Measurements from ENCODE around the gene TENT5A.

Gene TENT5A

DNA sequence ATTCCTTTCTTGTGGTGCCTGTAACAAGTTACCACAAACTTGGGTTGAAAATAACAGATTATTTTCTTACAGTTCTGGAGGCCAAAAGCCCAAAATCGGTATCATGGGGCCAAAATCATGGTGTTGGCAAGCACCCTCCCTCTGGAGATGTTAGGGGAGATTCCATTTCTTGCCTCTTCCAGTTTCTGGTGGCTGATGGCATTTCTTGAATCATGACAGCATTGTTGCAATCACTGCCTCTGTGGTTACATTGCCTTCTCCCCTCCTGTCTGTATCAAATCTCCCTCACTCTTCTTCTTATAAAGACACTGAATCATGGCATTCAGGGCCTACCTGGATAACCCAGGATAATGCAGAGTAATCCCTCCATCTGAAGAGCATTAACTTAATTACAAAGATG, 17.9 kb upstream of the TENT5A start:
- no peak for DNase-seq

DNA sequence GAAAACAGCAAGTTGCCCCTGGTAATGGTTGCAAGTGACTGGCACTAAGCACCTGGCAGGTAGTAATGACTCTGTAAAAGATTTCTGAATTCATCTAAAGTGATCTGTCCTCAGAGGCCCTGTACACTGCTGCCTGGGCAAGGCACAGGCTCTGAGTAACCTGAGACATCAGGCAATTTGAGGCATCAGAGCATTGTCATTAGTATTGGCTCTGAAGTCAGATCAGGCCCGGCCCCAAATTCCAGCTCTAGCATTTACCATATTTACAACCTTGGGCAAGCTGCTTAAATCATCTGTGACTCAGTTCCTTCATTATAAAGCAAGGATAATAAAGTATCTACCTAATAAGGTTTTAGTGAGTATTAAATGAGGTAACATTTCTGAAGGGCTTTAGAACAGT, 17.3 kb upstream of the TENT5A start:
- DNase-seq = no peak

DNA sequence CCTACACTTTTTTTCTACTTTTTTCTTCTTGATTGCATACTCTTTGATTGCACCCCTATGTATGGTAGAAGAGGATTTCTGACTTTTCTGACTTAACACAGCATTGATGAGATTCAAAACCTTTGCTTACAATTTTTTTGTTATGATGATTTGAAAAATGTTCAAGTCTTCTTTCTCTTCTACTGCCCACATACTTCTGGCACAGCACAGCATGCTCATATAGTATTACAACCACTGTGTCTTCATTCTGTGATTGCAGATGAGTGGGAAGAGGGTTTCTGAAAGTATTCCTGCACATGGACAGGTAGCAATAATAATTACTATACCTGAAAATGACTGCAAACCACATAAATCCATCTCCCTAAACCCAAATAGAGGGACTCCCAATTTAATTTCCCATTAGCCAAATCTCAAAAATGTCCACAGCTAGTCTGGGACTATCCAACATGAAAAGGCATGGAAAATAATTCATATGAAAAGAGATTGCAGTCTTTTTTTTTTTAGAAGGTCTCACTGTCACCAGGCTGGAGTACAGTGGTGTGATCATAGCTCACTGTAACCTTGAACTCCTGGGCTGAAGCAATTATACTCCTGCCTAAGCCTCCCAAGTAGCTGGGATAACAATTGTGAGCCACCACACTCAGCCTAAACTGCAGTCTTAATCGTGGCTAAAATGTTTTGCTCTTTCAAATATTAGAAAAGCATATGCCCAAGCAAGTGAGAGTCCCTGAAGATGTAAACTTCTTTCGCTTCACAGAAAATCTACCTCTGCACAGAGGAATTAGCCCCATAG, 15.9 kb upstream of the TENT5A start:
- DNase-seq = no peak

DNA sequence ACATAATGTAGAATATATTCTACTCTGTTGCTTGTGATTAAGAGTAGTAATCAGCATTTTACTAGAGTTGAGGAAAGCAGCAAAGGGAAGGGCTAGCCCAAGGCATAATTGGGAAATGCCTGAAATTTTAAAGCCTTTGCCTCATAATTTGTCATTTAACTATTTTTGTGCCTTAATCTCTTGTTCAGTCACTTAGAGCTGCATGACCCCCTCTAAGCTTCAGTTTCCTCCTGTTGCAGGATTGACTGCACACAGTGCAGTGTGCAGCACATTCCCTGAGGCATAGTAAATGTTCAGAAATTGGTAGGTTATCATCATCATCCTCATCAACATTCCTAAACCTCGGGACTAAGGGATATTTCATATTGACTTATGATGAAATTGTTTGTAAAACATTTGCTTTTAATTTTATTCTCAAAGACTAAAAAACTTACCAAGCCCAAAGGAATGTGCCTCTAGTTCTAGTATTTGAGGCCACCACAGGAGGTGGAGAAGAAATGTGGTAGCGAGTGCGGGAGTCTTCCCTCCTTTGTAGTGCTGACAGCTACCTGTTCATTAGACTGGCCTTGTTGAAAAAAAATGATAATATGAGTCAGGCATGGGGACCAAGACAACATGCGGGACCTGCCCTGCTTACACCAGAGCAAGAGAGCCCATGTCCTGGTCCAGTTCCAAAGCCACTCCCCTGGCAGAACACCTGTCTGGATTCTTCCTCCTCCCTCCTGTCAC, 14.8 kb upstream of the TENT5A start:
- no peak for DNase-seq

DNA sequence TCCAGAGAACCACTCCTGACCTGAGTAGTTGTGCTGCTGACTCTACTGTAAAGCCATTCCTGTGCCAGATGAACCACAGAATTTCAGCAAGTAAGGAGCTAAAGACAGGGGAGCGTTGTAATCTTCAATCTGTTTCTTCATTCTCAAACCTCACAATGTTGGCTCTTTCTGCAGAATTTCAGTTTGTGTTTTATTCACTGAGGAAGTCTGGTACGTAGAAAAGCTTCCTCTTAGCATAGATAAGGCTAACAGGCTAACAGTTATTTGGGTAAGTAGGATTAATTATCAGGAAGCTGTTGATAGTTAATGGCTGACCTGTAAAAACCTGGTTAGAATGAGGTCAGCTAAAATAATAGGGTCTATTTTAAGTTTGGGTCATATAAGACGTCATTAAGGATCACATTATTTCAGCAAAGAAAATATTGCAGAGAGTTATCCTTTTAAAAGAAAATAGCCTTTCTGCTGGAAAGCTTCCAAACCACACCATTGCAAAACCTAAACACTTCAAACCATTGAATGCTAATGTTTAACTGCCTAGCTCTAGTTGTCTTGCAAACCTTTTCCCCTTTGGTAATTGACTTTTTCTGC, 14.1 kb upstream of the TENT5A start:
- DNase-seq = peak; percentile 51

DNA sequence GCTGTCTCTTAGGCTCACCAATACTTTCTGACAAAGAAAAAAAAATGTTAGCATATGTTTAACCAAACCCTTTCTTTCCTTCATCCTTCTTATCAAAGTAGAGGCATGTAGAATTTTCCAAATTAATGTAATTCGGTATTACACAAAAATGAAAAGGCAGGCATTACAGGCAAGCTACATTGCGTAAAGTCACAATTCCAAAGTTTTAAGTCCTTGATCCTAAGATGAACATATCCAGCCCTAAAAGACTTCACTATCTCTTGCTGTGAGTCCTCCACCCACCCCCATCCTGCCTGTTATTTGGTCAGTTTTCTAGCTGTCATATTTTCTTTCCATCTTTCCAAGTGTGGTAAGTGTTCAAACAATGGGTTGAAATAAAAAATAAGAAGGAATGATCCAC, 12.1 kb upstream of the TENT5A start:
- DNase-seq = no peak

DNA sequence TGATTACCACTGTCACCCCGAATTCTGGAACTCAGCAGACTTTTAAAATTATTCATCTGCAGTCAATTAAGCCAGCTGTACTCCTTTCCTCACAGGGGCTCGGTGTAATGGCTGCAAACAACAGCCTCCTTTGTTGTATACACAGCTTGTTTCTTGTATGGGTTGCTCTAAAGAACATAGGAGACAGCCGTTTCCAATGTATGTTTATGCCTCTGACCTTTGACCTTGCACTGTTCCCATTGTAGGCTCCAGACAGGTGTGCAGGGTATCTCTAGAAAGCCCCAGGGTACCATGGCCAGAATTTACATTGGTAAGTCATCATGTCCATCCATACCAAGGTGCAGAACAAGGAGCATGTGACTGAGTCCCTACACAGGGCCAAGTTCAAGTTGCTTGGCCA, 11.5 kb upstream of the TENT5A start:
- no peak for DNase-seq

DNA sequence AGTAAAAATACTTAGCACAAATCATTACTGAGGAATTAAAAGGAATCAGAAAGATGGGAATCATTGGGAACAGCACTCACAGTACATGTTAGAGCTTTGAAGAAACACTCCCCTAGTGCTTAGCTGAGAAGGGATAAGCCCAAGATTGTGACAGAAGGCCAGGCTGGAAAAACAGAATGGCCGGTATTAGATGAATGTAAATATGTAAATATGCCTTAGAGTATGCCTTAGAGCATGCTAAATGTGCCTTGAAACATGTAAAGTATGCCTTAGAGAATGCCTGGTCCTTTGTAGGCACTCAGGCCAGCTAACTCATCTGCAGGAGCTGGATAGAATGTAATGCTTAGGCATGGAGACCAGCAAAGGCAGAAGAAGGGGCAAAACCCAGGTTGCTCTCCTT, 10.6 kb upstream of the TENT5A start:
- DNase-seq = no peak

DNA sequence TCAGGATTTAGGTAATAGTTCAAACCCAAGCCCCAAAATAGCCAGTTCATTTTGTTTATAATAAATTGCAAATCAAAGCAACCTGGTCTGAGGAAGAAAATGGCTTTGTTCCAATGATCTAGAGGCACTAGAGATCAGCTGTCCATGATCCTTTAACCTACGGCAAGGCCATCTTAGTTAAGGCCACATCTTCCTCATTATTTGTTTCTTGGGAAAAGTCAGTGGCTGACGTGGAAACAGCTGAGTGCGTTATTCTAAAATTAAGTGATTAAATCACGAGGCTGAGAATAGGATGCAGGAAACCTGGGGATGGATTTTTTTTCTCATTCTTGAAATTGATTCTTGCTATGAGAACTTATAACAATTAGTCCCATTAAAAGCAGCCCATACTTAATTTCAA, 10.1 kb upstream of the TENT5A start:
- no peak for DNase-seq

DNA sequence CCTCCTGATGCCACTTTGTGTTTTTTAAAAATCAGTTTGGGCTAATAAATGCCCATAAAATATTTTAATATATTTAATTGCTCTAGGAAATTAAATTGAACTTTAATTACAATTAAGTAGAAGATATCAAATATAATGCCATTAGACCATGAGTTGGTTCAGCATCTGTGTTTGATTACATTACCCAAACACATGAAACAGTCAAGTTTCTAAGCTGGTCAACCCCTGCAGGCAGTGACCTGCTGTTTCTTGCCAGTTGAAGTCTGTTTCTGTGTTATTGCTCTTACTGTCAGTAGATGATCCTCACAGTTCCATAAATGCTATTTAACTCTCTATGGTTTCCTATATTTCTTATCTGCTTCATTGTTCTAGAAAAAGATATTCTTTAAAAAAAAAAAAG, 9.7 kb upstream of the TENT5A start:
- DNase-seq = no peak

DNA sequence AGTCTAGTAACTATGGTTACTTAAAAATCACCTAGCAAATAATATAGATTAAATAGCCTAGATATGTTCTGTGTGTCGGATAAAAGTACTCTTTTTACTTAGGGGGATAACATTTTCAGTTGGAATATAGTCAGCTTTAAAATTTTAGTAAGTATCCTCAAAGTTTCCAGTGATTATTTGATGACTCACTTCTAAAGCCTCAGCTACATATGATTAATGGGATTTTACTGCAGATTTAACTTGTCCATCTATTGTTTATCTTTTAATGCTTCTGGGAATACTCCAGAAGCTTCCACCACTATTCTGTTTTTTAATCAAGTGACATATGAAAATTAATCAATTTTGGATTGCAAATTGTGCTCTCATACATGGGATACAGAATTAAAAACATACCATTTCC, 8.7 kb upstream of the TENT5A start:
- no peak for DNase-seq

DNA sequence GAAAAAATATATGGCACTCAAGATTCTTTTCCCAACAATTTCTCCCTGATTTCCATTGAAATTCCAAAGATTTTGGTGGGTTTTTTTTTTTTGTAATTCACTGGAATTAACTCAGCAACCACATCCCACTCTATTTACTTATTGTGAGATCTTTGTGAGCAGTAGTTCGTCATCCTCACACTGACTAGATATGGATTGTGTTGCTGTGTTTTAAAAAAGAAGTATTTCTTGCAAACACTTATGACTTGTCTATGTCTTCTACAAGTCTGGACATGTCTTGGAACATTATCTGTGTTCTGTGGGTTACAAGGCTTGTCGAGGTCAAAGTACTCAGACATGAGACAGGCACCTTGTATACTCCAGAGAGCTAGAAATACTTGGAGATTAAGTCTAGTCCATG, 7.3 kb upstream of the TENT5A start:
- peak; percentile 47 for DNase-seq

DNA sequence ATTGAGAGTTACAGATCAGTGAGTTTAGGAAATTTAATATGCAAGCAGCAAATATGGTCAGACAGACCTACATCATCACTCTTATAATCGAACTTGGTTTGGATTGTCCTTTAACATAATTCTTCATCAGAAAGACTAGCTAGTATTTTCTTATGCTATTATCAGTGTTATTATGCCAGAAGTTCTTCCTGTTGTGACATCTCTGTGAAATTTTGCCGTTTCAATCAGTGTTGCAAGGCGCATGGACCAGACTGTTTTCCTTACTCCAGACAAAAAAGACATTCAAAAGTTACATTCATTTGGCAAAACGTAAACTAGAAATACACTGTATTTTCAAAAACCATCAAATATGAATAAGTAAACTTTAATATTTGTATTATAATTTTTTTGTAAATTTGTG, 5.7 kb upstream of the TENT5A start:
- no peak for DNase-seq

DNA sequence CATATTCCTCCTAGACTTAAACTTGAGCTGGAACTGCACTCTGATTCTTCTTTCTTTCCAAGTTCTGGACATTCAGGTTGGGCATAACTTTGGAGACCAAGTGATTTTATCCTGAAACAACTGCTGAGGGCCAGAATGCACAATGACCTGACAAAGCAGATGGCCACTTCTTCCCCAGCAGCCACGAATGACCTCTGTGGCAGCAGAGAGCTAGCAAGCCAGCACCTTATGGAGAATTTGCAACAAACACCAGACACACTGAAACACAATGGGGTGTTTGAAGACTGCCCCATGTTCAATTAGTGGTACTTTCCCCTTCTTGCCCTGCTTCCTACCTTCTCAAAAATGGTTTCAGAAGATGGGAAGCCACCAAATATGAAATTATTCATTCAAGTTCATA, 4.2 kb upstream of the TENT5A start:
- DNase-seq = no peak

DNA sequence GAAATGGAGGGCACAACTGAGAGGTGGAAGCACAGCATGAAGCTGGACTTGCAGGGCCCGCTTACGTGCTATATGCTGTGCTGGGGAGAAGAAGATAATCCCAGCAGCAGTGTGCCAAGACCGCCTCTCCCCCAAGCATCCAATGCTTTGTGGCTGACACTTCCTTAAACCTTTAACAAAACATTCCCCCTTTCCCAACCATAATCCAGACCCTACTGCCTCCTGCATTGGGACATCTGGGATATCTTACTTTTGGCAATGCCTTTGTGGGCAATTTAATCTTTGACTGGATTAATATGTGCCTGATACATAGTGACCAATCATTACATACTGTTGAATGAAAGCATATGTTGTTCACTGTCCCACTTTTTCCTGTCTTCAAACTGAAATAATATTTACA, 3.1 kb upstream of the TENT5A start:
- DNase-seq = no peak

DNA sequence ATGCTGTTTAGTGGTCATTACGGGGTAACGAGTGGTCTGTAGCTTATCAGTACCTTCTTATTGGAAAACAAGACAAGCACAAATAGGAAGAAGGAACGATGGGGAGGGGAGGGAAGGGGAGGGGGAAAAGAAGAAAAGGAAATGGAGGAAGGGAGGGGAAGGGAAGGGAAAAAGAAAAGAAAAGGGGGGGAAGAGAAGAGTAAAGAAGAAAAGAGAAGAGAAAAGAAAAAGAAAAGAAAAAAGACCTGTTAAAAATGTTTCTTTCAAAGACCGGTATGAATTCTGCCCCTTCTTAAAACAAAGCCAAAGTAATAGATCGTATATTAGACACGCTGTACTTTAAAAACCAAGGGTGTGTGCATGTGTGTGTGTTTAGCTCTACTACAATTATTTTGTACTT, 2.4 kb upstream of the TENT5A start:
- DNase-seq = no peak

DNA sequence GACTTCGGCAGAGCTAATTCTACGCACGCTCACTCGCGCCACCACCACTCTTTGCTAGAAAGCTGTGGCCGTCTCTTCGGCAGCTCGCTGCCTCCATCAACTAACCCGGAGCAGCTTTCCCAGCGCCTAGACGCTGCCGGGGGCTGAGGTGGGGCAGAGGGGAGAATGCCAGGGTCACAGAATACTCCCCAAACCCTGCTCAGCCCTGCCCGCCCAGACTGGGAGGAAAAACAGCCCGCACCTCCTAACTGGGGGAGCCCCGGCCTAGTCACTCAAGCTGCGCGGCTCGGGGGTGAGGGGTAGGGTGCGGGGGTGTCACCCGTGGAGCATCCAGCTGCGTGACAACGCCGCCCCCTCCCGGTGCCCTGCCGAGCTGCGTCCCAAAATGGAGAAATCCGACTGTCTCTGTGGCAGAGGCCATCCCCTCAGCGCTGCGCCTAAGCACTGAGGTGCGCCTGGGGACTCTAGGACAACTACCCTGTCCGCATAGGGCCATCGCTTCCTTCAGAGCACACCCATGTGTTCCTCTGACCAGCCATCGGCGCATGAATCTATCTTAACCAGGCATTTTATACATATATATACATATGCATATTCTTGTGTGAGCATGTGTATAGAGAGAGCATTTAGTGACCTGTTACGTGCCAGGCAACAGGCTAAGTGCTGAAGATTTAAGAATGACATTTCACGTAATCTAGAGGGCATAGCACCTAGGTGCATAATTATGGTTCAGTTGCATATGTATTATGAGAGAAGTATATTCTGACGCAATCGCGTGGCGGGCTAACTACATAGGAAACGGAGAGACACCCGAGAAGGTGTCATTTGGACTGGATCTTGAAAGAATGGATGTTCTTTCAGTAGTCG, 1.5 kb upstream of the TENT5A start:
- peak; percentile 79 for DNase-seq

DNA sequence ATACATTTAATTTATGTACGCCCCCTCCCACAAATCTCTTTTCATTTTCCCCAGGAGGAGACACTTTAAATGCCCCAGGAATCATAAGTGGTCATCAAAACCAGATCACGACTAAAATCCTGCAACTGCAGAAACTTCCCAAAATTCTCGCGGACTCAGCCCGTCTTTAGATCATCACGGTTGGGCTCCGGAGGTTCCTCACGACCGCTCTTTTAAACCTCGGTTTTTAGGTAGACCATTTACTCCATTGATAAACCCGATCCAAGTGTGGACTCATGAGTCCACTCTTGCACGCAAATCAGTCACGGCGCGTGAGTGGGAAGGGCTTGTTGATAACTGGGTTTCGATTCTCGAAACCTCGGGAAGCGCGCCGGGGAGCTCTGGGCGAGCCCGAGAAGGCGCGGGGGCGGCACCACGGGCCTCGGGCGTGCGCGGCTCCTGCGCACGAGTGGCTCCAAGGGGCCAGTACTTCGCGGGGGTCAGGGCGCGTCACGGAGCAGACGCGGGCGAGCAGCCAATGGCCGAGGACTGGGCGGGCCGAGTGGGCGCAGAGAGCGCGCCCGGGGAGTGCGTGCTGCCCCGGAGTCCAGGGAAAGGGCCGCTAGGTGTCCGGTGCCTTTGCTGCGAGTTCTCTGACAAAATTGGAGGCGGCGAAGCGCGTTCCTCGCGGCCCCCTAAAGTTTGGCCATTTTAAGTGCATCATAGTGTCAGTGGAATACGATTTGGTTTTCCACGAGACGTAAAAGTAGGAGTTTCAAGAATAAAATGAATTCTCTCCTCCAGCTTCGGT, 635 bp upstream of the TENT5A start:
- peak; percentile 84 for DNase-seq

DNA sequence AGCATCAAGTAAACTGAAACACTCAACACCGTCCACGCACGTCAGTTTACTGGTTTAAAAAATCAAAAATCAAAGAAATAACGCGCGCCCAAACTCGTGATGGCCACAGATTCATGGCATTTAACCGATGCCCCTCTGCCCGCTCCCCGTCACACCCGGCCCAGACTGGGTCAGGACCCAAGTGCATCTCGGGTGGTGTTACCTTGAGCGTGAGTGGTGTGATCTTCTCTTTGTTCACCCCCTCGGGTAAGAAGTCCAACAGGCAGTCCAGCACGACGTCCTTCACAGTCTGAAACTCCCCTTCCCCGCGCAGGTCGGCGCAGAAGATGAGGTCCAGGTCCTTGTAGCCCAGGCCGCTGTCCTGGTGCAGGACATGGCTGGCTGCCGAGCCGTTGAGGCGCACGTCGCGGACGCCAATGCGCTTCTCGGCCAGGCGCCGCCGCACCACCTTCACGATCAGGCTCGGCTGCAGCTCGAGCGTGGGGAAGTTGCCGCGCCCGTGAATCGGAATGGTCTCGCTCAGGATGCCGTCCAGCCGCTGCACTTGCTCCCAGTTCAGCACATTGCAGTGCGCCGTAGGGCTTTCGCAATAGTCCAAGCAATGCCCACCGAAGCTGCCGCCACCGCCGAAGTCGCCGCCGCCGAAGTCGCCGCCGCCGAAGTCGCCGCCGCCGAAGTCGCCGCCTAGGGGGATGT, 945 bp downstream of the TENT5A start:
- DNase-seq = peak; percentile 37

DNA sequence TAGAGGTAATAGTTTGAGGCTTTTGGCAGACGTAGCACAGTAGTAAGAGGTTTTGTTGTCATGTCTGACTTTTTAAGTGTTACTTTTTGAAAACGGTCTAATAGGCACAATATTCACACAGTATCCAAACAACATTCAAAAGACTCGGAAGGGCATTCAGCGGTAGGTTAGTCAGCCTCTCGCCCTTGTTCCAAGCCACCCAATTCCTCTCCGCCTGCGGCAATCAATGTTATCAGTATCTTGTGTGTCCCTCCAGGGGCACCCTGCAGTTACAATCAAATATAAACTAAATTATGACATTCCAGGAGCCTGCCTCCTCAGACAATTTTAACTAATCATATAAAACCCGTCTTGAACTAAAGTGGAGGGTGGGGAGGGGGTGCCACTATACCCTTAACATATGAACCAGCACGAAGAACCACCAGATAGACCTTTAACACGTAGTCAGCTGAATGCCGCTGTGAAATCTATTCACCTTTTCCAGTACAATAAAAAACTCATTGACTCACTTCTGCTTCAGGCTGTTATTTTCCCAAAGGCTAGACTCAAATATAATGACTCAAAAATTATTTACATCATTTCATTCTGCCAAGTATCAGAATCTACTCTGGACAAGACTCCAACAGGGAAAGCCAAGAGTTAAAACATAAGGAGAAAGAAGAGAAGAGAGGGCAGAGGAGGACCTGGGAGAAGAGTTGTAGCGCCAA, 1.6 kb downstream of the TENT5A start:
- DNase-seq = peak; percentile 55

DNA sequence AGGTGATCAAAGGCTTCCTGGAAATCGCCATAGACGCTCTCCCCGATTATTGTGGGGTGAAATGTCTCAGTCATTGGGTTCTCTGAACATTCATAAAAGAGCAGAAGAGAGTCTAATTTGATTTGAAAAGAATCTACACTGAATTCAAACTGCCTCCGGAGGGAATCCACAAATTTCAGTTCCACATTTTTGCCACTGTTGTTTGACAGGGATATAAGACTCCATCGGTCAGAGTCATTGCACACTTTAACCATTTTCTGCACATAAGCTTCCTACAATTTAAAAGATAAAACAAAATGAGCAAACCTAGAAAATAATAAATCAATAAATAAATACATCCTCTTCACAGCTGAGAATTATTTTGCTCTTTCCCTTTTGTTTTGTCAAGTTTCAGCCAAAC, 2.3 kb downstream of the TENT5A start:
- no peak for DNase-seq

Measured in hematopoietic multipotent progenitor cell treated with erythropoietin and hydrocortisone succinate and interleukin-3 and kit ligand, for 8 days (in vitro differentiated cells).